GM18517 (cell line): Measurements from ENCODE around the gene MICAL3.

ENCODE experiments used
- ATAC-seq: cut with Tn5 transposase; IDR thresholded peaks from one replicate; pipeline ENCODE4 v1.9.1; 2021; ENCODE audit warnings: mild to moderate bottlenecking, moderate library complexity; ENCODE audit not compliant: unreplicated experiment

MICAL3 gene

GRCh38 chr22:17875631-17876030 lies 148.7 kb downstream of the MICAL3 start:
- no peak for ATAC-seq

GRCh38 chr22:17875156-17875555 lies 149.2 kb downstream of the MICAL3 start:
- no peak for ATAC-seq

GRCh38 chr22:17874231-17874905 lies 150.0 kb downstream of the MICAL3 start:
- ATAC-seq, result no peak

GRCh38 chr22:17873804-17874203 lies 150.6 kb downstream of the MICAL3 start:
- ATAC-seq, result no peak

- ATAC-seq, result no peak
Observed at GRCh38 chr22:17873116-17873515, 151.2 kb downstream of the MICAL3 start.

GRCh38 chr22:17872471-17872870 lies 151.9 kb downstream of the MICAL3 start:
- no peak for ATAC-seq

- no peak for ATAC-seq
Observed at GRCh38 chr22:17871726-17872458, 152.5 kb downstream of the MICAL3 start.

- ATAC-seq, result no peak
Observed at GRCh38 chr22:17870407-17870806, 154.0 kb downstream of the MICAL3 start.

GRCh38 chr22:17869285-17870096 lies 154.9 kb downstream of the MICAL3 start:
- no peak for ATAC-seq

- ATAC-seq, result no peak
Observed at GRCh38 chr22:17868771-17869170, 155.6 kb downstream of the MICAL3 start.

- ATAC-seq, result no peak
Observed at GRCh38 chr22:17867160-17867785, 157.1 kb downstream of the MICAL3 start.

GRCh38 chr22:17866621-17867020 lies 157.7 kb downstream of the MICAL3 start:
- ATAC-seq, result no peak

- ATAC-seq, result no peak
Observed at GRCh38 chr22:17866127-17866526, 158.2 kb downstream of the MICAL3 start.

GRCh38 chr22:17865183-17866055 lies 158.9 kb downstream of the MICAL3 start:
- ATAC-seq, result no peak

- no peak for ATAC-seq
Observed at GRCh38 chr22:17864398-17865182, 159.8 kb downstream of the MICAL3 start.

GRCh38 chr22:17862646-17863181 lies 161.6 kb downstream of the MICAL3 start:
- ATAC-seq, result no peak

- ATAC-seq, result no peak
Observed at GRCh38 chr22:17861909-17862308, 162.5 kb downstream of the MICAL3 start.

- ATAC-seq, result no peak
Observed at GRCh38 chr22:17860220-17860965, 164.0 kb downstream of the MICAL3 start.
